HepG2 (cell line): ENCODE data around the gene EDNRB. TPM values are rescaled to one million over a fixed set of nuclear protein-coding genes. Genes with fewer than 3 reads are reported as not detected.

Source experiments
- ATAC-seq: fragments of 200-7000 bp; cut with Tn5 transposase; 3 replicates; pipeline ENCODE4 v1.9.1; 2020; ENCODE audit warnings: mild to moderate bottlenecking, moderate library complexity
- BruUV-seq: library from RNA; stranded (reverse); fragments of 400-500 nt; replicated peaks from 2 replicates; lab custom pipeline; 2021; lab: Mats Ljungman, UMichigan
- CTCF ChIA-PET: fragments of 300-600 bp; formaldehyde crosslinking; extraction: SDS; loops from one replicate; lab custom pipeline; 2021; ENCODE audit warnings: low total read pairs, inconsistent platforms, low intra/inter-chr PET ratio; lab: Yijun Ruan, JAX
- POLR2A ChIA-PET: fragments of 350-600 bp; sonication (Branson Sonifier 250); formaldehyde crosslinking; loops from one replicate; lab custom pipeline; 2020; ENCODE audit warnings: antibody characterized with exemption, inconsistent platforms; lab: Yijun Ruan, JAX
- DNase-seq: peaks from one replicate; pipeline ENCODE4 v3.0.0-alpha.2; 2015; ENCODE audit warnings: low spot score
- FAIRE-seq: peaks from 3 replicates; lab custom pipeline; 2011; peaks lifted over from hg19 to GRCh38; lab: Jason Lieb, UNC
- H2AFZ ChIP-seq: one replicate; pipeline ENCODE4 v1.6.1; 2011; ENCODE audit warnings: low read length, inconsistent platforms
- H3K27ac ChIP-seq: fragments of 300-600 bp; 3 replicates; pipeline ENCODE4 v1.8.0; 2011; ENCODE audit warnings: mixed run types, mild to moderate bottlenecking, mixed read lengths, low read length, inconsistent platforms; ENCODE audit not compliant: insufficient read depth; ENCODE audit errors: extremely low read length
- H3K27me3 ChIP-seq, 2 experiments: fragments of 200-600 bp in 1 of 2; 2 replicates in 1 of 2; 3 replicates in 1 of 2; pipeline versions ENCODE4 v1.6.0 to v1.8.0; 2011; ENCODE audit warnings: low read length in 2 of 2, mild to moderate bottlenecking in 2 of 2, moderate library complexity in 2 of 2, inconsistent platforms in 1 of 2; ENCODE audit not compliant: insufficient read depth in 2 of 2, control insufficient read depth in 1 of 2
- H3K36me3 ChIP-seq, 2 experiments: fragments of 200-600 bp in 1 of 2; replicated peaks in 1 of 2; 2 replicates in 1 of 2; 3 replicates in 1 of 2; pipeline versions ENCODE4 v1.5.1 to v1.8.0; 2011; ENCODE audit warnings: low read length in 2 of 2, inconsistent platforms in 1 of 2; ENCODE audit not compliant: insufficient read depth in 2 of 2, control insufficient read depth in 1 of 2
- H3K4me1 ChIP-seq: 2 replicates; pipeline ENCODE4 v1.5.1; 2012; ENCODE audit warnings: low read length, inconsistent platforms; ENCODE audit not compliant: insufficient read depth
- H3K4me2 ChIP-seq: 2 replicates; pipeline ENCODE4 v1.6.0; 2011; ENCODE audit warnings: low read depth, low read length, inconsistent platforms
- H3K4me3 ChIP-seq, 3 experiments: fragments of 200-600 bp in 1 of 3; sonication (generic), shearing (Covaris generic) in 1 of 3; replicated peaks in 1 of 3; 2 replicates each; pipeline ENCODE4 v1.5.1; 2011 to 2016; ENCODE audit warnings: low read length in 3 of 3, inconsistent platforms in 2 of 3, low read depth in 2 of 3, mild to moderate bottlenecking in 2 of 3, control low read depth in 1 of 3, mixed read lengths in 1 of 3; ENCODE audit not compliant: insufficient read depth in 1 of 3
- H3K79me2 ChIP-seq: one replicate; pipeline ENCODE4 v1.6.1; 2011; ENCODE audit warnings: low read length, inconsistent platforms; ENCODE audit not compliant: insufficient read depth
- H3K9ac ChIP-seq: 2 replicates; pipeline ENCODE4 v1.6.0; 2011; ENCODE audit warnings: mild to moderate bottlenecking, low read depth, low read length, inconsistent platforms; ENCODE audit not compliant: insufficient read depth
- H3K9me3 ChIP-seq: 2 replicates; pipeline ENCODE4 v1.5.1; 2012; ENCODE audit warnings: mild to moderate bottlenecking, low read length
- H4K20me1 ChIP-seq: 2 replicates; pipeline ENCODE4 v1.6.0; 2011; ENCODE audit warnings: inconsistent platforms, mild to moderate bottlenecking, low read length, moderate library complexity; ENCODE audit not compliant: insufficient read depth
- ATF7 ChIP-seq, 2 experiments: fragments of 450-650 bp in 1 of 2; sonication (generic) in 1 of 2; formaldehyde crosslinking in 1 of 2; IDR thresholded peaks; 2 replicates each; pipeline versions ENCODE4 v1.4.0 to v1.6.1; 2016 to 2020; ENCODE audit warnings: antibody characterized with exemption in 1 of 2, mild to moderate bottlenecking in 1 of 2, missing genetic modification reagents in 1 of 2
- BRCA1 ChIP-seq: sonication (generic); formaldehyde crosslinking; IDR thresholded peaks from 2 replicates; pipeline ENCODE4 v1.4.0; 2020; ENCODE audit warnings: missing genetic modification reagents
- CREB1 ChIP-seq, 2 experiments: fragments of 450-650 bp in 1 of 2; IDR thresholded peaks; 2 replicates each; pipeline ENCODE4 v1.6.1; 2016 to 2017; ENCODE audit warnings: control low read depth in 1 of 2, mild to moderate bottlenecking in 1 of 2, missing compliant biosample characterization in 1 of 2, missing genetic modification characterization in 1 of 2
- HMGA1 ChIP-seq: sonication (generic); formaldehyde crosslinking; conservative IDR thresholded peaks from 2 replicates; pipeline ENCODE4 v1.4.0; 2020; ENCODE audit warnings: missing genetic modification reagents
- LCORL ChIP-seq, 2 experiments: fragments of 450-650 bp in 1 of 2; sonication (generic) in 1 of 2; formaldehyde crosslinking in 1 of 2; IDR thresholded peaks; 2 replicates each; pipeline versions ENCODE4 v1.5.0 to v1.6.1; 2017 to 2020; ENCODE audit warnings: antibody characterized with exemption in 1 of 2, missing genetic modification reagents in 1 of 2
- MAF1 ChIP-seq: sonication (generic); formaldehyde crosslinking; IDR thresholded peaks from 2 replicates; pipeline ENCODE4 v1.5.0; 2020; ENCODE audit warnings: missing genetic modification reagents, borderline replicate concordance
- MAFK ChIP-seq, 2 experiments: IDR thresholded peaks in 1 of 2; conservative IDR thresholded peaks in 1 of 2; 2 replicates each; pipeline ENCODE4 v1.6.1; 2011; ENCODE audit warnings: improper control_type of control experiment in 2 of 2, low read length in 2 of 2
- SRSF1 ChIP-seq: fragments of 200-400 bp; formaldehyde crosslinking; optimal IDR thresholded peaks from 2 replicates; pipeline ENCODE3; 2017; ENCODE audit warnings: mild to moderate bottlenecking, low read depth, low read length, moderate library complexity
- YY1 ChIP-seq: IDR thresholded peaks from 2 replicates; pipeline ENCODE4 v1.6.1; 2011; ENCODE audit warnings: low read length, low read depth, moderate library complexity, mild to moderate bottlenecking; ENCODE audit not compliant: insufficient read depth, insufficient replicate concordance
- ZFP37 ChIP-seq: sonication (generic); formaldehyde crosslinking; IDR thresholded peaks from 2 replicates; pipeline ENCODE4 v1.4.0; 2020; ENCODE audit warnings: missing genetic modification reagents, borderline replicate concordance
- ZNF619 ChIP-seq: sonication (generic); formaldehyde crosslinking; IDR thresholded peaks from 2 replicates; pipeline ENCODE4 v1.4.0; 2020; ENCODE audit warnings: mild to moderate bottlenecking, missing genetic modification reagents
- ZNF75D ChIP-seq: sonication (generic); formaldehyde crosslinking; IDR thresholded peaks from 2 replicates; pipeline ENCODE4 v1.8.1; 2023; ENCODE audit warnings: missing genetic modification reagents, mild to moderate bottlenecking, borderline replicate concordance
- ZNF792 ChIP-seq: IDR thresholded peaks from 2 replicates; pipeline ENCODE4 v1.6.1; 2016
- WGBS: methylation state at CpG from one replicate; pipeline ENCODE4 v1.1.6; 2017; ENCODE audit warnings: low lambda C conversion rate; 5-methylcytosine and 5-hydroxymethylcytosine counted together
- in situ Hi-C: cut with HindIII; loops from 2 replicates; pipeline ENCODE4 v1.10.0; 2017; ENCODE audit warnings: low pct_unique_long_range_greater_than_20kb; ENCODE audit not compliant: extremely low pct_ligation_motif_present
- intact Hi-C: fragments of 100-400 bp; cut with micrococcal nuclease; formaldehyde crosslinking; loops from one replicate; pipeline ENCODE4 v1.10.0; 2022; ENCODE audit not compliant: unreplicated experiment
- polyA plus RNA-seq, 8 experiments: library from polyadenylated mRNA; depleted of rRNA in 3 of 8; stranded (reverse) in 7 of 8; unstranded in 1 of 8; fragments of >200 nt; fragmentation: Illumina TruSeq in 4 of 8; extraction: Trizol in 4 of 8; gene quantifications; 2 replicates each; pipeline versions ENCODE4 v1.2.1 to v1.2.3, GENCODE V29; 2011 to 2016; ENCODE audit warnings: low read depth in 4 of 8, missing spikeins in 1 of 8, mixed read lengths in 1 of 8; ENCODE audit not compliant: insufficient read depth in 1 of 8
- total RNA-seq, 5 experiments: library from RNA; depleted of rRNA; stranded (reverse); fragments of >200 nt; fragmentation: Illumina TruSeq; extraction: Trizol; gene quantifications; 2 replicates each; pipeline ENCODE4 v1.2.3, GENCODE V29; 2016; ENCODE audit warnings: low read depth in 1 of 5
- TF ChIP-seq, protein P1 (sequence below): sonication (generic); formaldehyde crosslinking; IDR thresholded peaks from 2 replicates; pipeline ENCODE4 v1.5.0; 2020; ENCODE audit warnings: mild to moderate bottlenecking, missing genetic modification reagents, borderline replicate concordance

The EDNRB gene
- total and polyA plus RNA-seq, 2 of the 13 experiments (the other 11 are each of a cell fraction or from before 2014, with no cell fraction given) = not detected

DNA sequence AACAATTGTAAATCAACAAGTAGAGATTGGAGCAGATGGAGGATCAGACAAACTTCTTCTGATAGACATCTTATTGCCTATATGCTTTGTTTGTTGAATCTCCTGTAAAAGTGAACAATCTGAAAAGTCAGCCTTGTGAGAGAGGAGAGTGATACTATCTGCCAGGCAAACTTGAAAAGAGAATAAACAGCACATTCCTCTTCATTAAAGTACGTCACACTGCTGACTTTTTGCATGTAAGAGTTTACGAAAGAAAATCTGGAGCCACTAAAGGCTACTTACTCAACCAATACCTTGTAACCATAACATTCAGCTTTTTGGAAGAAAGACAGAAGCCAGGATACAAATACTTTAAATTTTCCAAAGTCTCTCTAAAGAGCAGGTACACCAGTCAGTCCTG, 42.5 kb downstream of the EDNRB start:
- TF ChIP-seq ZNF75D = no peak
- no peak for TF ChIP-seq ZFP37 (CRISPR knock-in tag)
- TF ChIP-seq MAF1 (CRISPR knock-in tag) = no peak
- no peak for TF ChIP-seq LCORL (IDR thresholded peaks at IDR 0.05)
- TF ChIP-seq LCORL (CRISPR knock-in tag; IDR thresholded peaks at IDR 0.05) = no peak
- no peak for TF ChIP-seq CREB1 (IDR thresholded peaks at IDR 0.05)
- TF ChIP-seq CREB1 (CRISPR knock-in tag; IDR thresholded peaks at IDR 0.05) = no peak
- TF ChIP-seq ZNF619 (CRISPR knock-in tag) = no peak
- no peak for TF ChIP-seq BRCA1 (CRISPR knock-in tag)
- no peak for TF ChIP-seq MAFK (conservative IDR thresholded peaks at IDR 0.05 in 1 of 2, IDR thresholded peaks at IDR 0.05 in 1 of 2; ENCODE audit: low read length in 2 of 2)
- TF ChIP-seq ZNF792 (CRISPR knock-in tag) = no peak
- TF ChIP-seq, protein P1, sequence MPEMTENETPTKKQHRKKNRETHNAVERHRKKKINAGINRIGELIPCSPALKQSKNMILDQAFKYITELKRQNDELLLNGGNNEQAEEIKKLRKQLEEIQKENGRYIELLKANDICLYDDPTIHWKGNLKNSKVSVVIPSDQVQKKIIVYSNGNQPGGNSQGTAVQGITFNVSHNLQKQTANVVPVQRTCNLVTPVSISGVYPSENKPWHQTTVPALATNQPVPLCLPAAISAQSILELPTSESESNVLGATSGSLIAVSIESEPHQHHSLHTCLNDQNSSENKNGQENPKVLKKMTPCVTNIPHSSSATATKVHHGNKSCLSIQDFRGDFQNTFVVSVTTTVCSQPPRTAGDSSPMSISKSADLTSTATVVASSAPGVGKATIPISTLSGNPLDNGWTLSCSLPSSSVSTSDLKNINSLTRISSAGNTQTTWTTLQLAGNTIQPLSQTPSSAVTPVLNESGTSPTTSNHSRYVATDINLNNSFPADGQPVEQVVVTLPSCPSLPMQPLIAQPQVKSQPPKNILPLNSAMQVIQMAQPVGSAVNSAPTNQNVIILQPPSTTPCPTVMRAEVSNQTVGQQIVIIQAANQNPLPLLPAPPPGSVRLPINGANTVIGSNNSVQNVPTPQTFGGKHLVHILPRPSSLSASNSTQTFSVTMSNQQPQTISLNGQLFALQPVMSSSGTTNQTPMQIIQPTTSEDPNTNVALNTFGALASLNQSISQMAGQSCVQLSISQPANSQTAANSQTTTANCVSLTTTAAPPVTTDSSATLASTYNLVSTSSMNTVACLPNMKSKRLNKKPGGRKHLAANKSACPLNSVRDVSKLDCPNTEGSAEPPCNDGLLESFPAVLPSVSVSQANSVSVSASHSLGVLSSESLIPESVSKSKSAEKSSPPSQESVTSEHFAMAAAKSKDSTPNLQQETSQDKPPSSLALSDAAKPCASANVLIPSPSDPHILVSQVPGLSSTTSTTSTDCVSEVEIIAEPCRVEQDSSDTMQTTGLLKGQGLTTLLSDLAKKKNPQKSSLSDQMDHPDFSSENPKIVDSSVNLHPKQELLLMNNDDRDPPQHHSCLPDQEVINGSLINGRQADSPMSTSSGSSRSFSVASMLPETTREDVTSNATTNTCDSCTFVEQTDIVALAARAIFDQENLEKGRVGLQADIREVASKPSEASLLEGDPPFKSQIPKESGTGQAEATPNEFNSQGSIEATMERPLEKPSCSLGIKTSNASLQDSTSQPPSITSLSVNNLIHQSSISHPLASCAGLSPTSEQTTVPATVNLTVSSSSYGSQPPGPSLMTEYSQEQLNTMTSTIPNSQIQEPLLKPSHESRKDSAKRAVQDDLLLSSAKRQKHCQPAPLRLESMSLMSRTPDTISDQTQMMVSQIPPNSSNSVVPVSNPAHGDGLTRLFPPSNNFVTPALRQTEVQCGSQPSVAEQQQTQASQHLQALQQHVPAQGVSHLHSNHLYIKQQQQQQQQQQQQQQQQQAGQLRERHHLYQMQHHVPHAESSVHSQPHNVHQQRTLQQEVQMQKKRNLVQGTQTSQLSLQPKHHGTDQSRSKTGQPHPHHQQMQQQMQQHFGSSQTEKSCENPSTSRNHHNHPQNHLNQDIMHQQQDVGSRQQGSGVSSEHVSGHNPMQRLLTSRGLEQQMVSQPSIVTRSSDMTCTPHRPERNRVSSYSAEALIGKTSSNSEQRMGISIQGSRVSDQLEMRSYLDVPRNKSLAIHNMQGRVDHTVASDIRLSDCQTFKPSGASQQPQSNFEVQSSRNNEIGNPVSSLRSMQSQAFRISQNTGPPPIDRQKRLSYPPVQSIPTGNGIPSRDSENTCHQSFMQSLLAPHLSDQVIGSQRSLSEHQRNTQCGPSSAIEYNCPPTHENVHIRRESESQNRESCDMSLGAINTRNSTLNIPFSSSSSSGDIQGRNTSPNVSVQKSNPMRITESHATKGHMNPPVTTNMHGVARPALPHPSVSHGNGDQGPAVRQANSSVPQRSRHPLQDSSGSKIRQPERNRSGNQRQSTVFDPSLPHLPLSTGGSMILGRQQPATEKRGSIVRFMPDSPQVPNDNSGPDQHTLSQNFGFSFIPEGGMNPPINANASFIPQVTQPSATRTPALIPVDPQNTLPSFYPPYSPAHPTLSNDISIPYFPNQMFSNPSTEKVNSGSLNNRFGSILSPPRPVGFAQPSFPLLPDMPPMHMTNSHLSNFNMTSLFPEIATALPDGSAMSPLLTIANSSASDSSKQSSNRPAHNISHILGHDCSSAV (CRISPR knock-in tag) = no peak
- TF ChIP-seq YY1 = no peak
- no peak for TF ChIP-seq HMGA1 (CRISPR knock-in tag)
- TF ChIP-seq SRSF1 = no peak
- TF ChIP-seq ATF7 (IDR thresholded peaks at IDR 0.05) = no peak
- TF ChIP-seq ATF7 (CRISPR knock-in tag; IDR thresholded peaks at IDR 0.05) = no peak
- Histone ChIP-seq H4K20me1 (no peaks in the 10 kb centered on the region), H2AFZ (no peak overlapping the region), H3K9ac (no peak overlapping the region), H3K27ac (no peak overlapping the region), H3K4me1 (no peaks in the 10 kb centered on the region), H3K4me2 (no peak overlapping the region), H3K79me2 (no peaks in the 10 kb centered on the region), H3K9me3 (peaks cover 8% of the 10 kb centered on the region; the same call in 1 of the 2 replicates), H3K27me3 (no peaks in the 10 kb centered on the region), H3K36me3 (no peaks in the 10 kb centered on the region), H3K4me3 (no peak overlapping the region)
- WGBS = 4% methylated on average over 2 of the region's 2 CpGs
- ATAC-seq = no peak
- in situ Hi-C loops (no loop called here), intact Hi-C loops (no loop called here)
- FAIRE-seq = no peak
- CTCF ChIA-PET = no interaction called here
- POLR2A ChIA-PET = no interaction called here
- DNase-seq = no peak
- no TSS peak for BruUV-seq
